ENCODE results near the gene CRISP2. TPM values are rescaled to one million over a fixed set of nuclear protein-coding genes. Genes with fewer than 3 reads are reported as not detected.

The CRISP2 gene
- total RNA-seq, 1 experiment from 2014 or later = not detected

GRCh38 chr6:49653942-49654341 is 59.4 kb downstream of the CRISP2 start:
- intact Hi-C loops (cut with micrococcal nuclease; ENCODE audit: unreplicated experiment) = no loop called here
- no peaks in the 10 kb centered on the region for H3K9me2 ChIP-seq (ENCODE audit: insufficient read depth)

GRCh38 chr6:49653438-49653837 is 59.9 kb downstream of the CRISP2 start:
- no peaks in the 10 kb centered on the region for H3F3A ChIP-seq (ENCODE audit: insufficient read depth, low read depth)
- no peak overlapping the region for H3K4me3 ChIP-seq
- no peaks in the 10 kb centered on the region for H3K27me3 ChIP-seq (ENCODE audit: insufficient read depth, low read depth)
- H3K27ac ChIP-seq = no peak overlapping the region
- ChIA-PET POLR2A (ENCODE audit: unreplicated experiment) (no interaction called here), CTCF (no interaction called here)
- H3K4me1 ChIP-seq (replicated peaks; ENCODE audit: insufficient read depth) = no peaks in the 10 kb centered on the region
- H3K4me2 ChIP-seq = no peak overlapping the region
- TF ChIP-seq CTCF (conservative IDR thresholded peaks at IDR 0.05) = no peak
- no peak for TF ChIP-seq EZH2 (IDR thresholded peaks at IDR 0.05; ENCODE audit: low read depth)
- no peak overlapping the region for H2AFZ ChIP-seq
- intact Hi-C loops (cut with micrococcal nuclease; ENCODE audit: unreplicated experiment) = no loop called here
- DNase-seq = no peak
- no TSS peak for BruUV-seq (replicated peaks)
- no peaks in the 10 kb centered on the region for H3K79me2 ChIP-seq (ENCODE audit: low read depth)
- H3K36me3 ChIP-seq (ENCODE audit: low read depth) = no peaks in the 10 kb centered on the region
- no peaks in the 10 kb centered on the region for H3K9me3 ChIP-seq (ENCODE audit: insufficient read depth, low read depth)
- H4K20me1 ChIP-seq (ENCODE audit: insufficient read depth) = no peaks in the 10 kb centered on the region
- no peaks in the 10 kb centered on the region for H3K9me2 ChIP-seq (ENCODE audit: insufficient read depth)

More at GRCh38 chr6:49653942-49654341, 59.4 kb downstream of the CRISP2 start:
- no peak overlapping the region for H3K27ac ChIP-seq
- no peaks in the 10 kb centered on the region for H3K79me2 ChIP-seq (ENCODE audit: low read depth)
- no peaks in the 10 kb centered on the region for H4K20me1 ChIP-seq (ENCODE audit: insufficient read depth)
- H3K4me1 ChIP-seq (replicated peaks; ENCODE audit: insufficient read depth) = no peaks in the 10 kb centered on the region
- POLR2A ChIA-PET (ENCODE audit: unreplicated experiment) = no interaction called here
- no TSS peak for BruUV-seq (replicated peaks)
- H3K4me3 ChIP-seq = no peak overlapping the region
- H3K36me3 ChIP-seq (ENCODE audit: low read depth) = no peaks in the 10 kb centered on the region
- DNase-seq = no peak
- CTCF ChIA-PET = no interaction called here
- H3K27me3 ChIP-seq (ENCODE audit: insufficient read depth, low read depth) = no peaks in the 10 kb centered on the region
- H3F3A ChIP-seq (ENCODE audit: insufficient read depth, low read depth) = no peaks in the 10 kb centered on the region
- no peaks in the 10 kb centered on the region for H3K9me3 ChIP-seq (ENCODE audit: insufficient read depth, low read depth)
- no peak overlapping the region for H2AFZ ChIP-seq
- TF ChIP-seq CTCF (conservative IDR thresholded peaks at IDR 0.05) (no peak), EZH2 (IDR thresholded peaks at IDR 0.05; ENCODE audit: low read depth) (no peak)
- no peak overlapping the region for H3K4me2 ChIP-seq

- Histone ChIP-seq H3K4me3 (no peak overlapping the region), H3K4me2 (no peak overlapping the region), H3K4me1 (replicated peaks; ENCODE audit: insufficient read depth) (no peaks in the 10 kb centered on the region), H3K36me3 (ENCODE audit: low read depth) (no peaks in the 10 kb centered on the region), H3K79me2 (ENCODE audit: low read depth) (no peaks in the 10 kb centered on the region), H3K27me3 (ENCODE audit: insufficient read depth, low read depth) (no peaks in the 10 kb centered on the region), H3K9me2 (ENCODE audit: insufficient read depth) (no peaks in the 10 kb centered on the region), H4K20me1 (ENCODE audit: insufficient read depth) (no peaks in the 10 kb centered on the region), H3K27ac (no peak overlapping the region), H3K9me3 (ENCODE audit: insufficient read depth, low read depth) (no peaks in the 10 kb centered on the region), H2AFZ (no peak overlapping the region), H3F3A (ENCODE audit: insufficient read depth, low read depth) (no peaks in the 10 kb centered on the region)
- ChIA-PET POLR2A (ENCODE audit: unreplicated experiment) (no interaction called here), CTCF (no interaction called here)
- no TSS peak for BruUV-seq (replicated peaks)
- intact Hi-C loops (cut with micrococcal nuclease; ENCODE audit: unreplicated experiment) = no loop called here
- no peak for TF ChIP-seq EZH2 (IDR thresholded peaks at IDR 0.05; ENCODE audit: low read depth)
- no peak for TF ChIP-seq CTCF (conservative IDR thresholded peaks at IDR 0.05)
- DNase-seq = no peak
Observed at GRCh38 chr6:49651239-49651638, 62.1 kb downstream of the CRISP2 start.

All from PC-9 (cell line).